HepG2 (cell line): ENCODE data around the gene CRTC2. TPM values are rescaled to one million over a fixed set of nuclear protein-coding genes. Genes with fewer than 3 reads are reported as not detected.

Experiments
- ATAC-seq: fragments of 200-7000 bp; cut with Tn5 transposase; 3 replicates; pipeline ENCODE4 v1.9.1; 2020; ENCODE audit warnings: mild to moderate bottlenecking, moderate library complexity
- BruUV-seq: library from RNA; stranded (reverse); fragments of 400-500 nt; replicated peaks from 2 replicates; lab custom pipeline; 2021; lab: Mats Ljungman, UMichigan
- CTCF ChIA-PET: fragments of 300-600 bp; formaldehyde crosslinking; extraction: SDS; loops from one replicate; lab custom pipeline; 2021; ENCODE audit warnings: low total read pairs, inconsistent platforms, low intra/inter-chr PET ratio; lab: Yijun Ruan, JAX
- POLR2A ChIA-PET: fragments of 350-600 bp; sonication (Branson Sonifier 250); formaldehyde crosslinking; loops from one replicate; lab custom pipeline; 2020; ENCODE audit warnings: antibody characterized with exemption, inconsistent platforms; lab: Yijun Ruan, JAX
- DNase-seq: peaks from one replicate; pipeline ENCODE4 v3.0.0-alpha.2; 2015; ENCODE audit warnings: low spot score
- FAIRE-seq: peaks from 3 replicates; lab custom pipeline; 2011; peaks lifted over from hg19 to GRCh38; lab: Jason Lieb, UNC
- H2AFZ ChIP-seq: one replicate; pipeline ENCODE4 v1.6.1; 2011; ENCODE audit warnings: low read length, inconsistent platforms
- H3K27ac ChIP-seq: fragments of 300-600 bp; 3 replicates; pipeline ENCODE4 v1.8.0; 2011; ENCODE audit warnings: mixed run types, mild to moderate bottlenecking, mixed read lengths, low read length, inconsistent platforms; ENCODE audit not compliant: insufficient read depth; ENCODE audit errors: extremely low read length
- H3K27me3 ChIP-seq, 2 experiments: fragments of 200-600 bp in 1 of 2; 2 replicates in 1 of 2; 3 replicates in 1 of 2; pipeline versions ENCODE4 v1.6.0 to v1.8.0; 2011; ENCODE audit warnings: low read length in 2 of 2, mild to moderate bottlenecking in 2 of 2, moderate library complexity in 2 of 2, inconsistent platforms in 1 of 2; ENCODE audit not compliant: insufficient read depth in 2 of 2, control insufficient read depth in 1 of 2
- H3K36me3 ChIP-seq, 2 experiments: fragments of 200-600 bp in 1 of 2; replicated peaks in 1 of 2; 2 replicates in 1 of 2; 3 replicates in 1 of 2; pipeline versions ENCODE4 v1.5.1 to v1.8.0; 2011; ENCODE audit warnings: low read length in 2 of 2, inconsistent platforms in 1 of 2; ENCODE audit not compliant: insufficient read depth in 2 of 2, control insufficient read depth in 1 of 2
- H3K4me1 ChIP-seq: 2 replicates; pipeline ENCODE4 v1.5.1; 2012; ENCODE audit warnings: low read length, inconsistent platforms; ENCODE audit not compliant: insufficient read depth
- H3K4me2 ChIP-seq: 2 replicates; pipeline ENCODE4 v1.6.0; 2011; ENCODE audit warnings: low read depth, low read length, inconsistent platforms
- H3K4me3 ChIP-seq, 3 experiments: fragments of 200-600 bp in 1 of 3; sonication (generic), shearing (Covaris generic) in 1 of 3; replicated peaks in 1 of 3; 2 replicates each; pipeline ENCODE4 v1.5.1; 2011 to 2016; ENCODE audit warnings: low read length in 3 of 3, inconsistent platforms in 2 of 3, low read depth in 2 of 3, mild to moderate bottlenecking in 2 of 3, control low read depth in 1 of 3, mixed read lengths in 1 of 3; ENCODE audit not compliant: insufficient read depth in 1 of 3
- H3K79me2 ChIP-seq: one replicate; pipeline ENCODE4 v1.6.1; 2011; ENCODE audit warnings: low read length, inconsistent platforms; ENCODE audit not compliant: insufficient read depth
- H3K9ac ChIP-seq: 2 replicates; pipeline ENCODE4 v1.6.0; 2011; ENCODE audit warnings: mild to moderate bottlenecking, low read depth, low read length, inconsistent platforms; ENCODE audit not compliant: insufficient read depth
- H3K9me3 ChIP-seq: 2 replicates; pipeline ENCODE4 v1.5.1; 2012; ENCODE audit warnings: mild to moderate bottlenecking, low read length
- H4K20me1 ChIP-seq: 2 replicates; pipeline ENCODE4 v1.6.0; 2011; ENCODE audit warnings: inconsistent platforms, mild to moderate bottlenecking, low read length, moderate library complexity; ENCODE audit not compliant: insufficient read depth
- AGO2 ChIP-seq: fragments of 200-400 bp; formaldehyde crosslinking; optimal IDR thresholded peaks from 2 replicates; pipeline ENCODE3; 2017; ENCODE audit warnings: mild to moderate bottlenecking, low read depth, low read length, moderate library complexity
- HNF1B ChIP-seq: sonication (generic); formaldehyde crosslinking; IDR thresholded peaks from 2 replicates; pipeline ENCODE4 v1.5.1; 2020; ENCODE audit warnings: mild to moderate bottlenecking, moderate library complexity, missing genetic modification reagents
- MLX ChIP-seq: IDR thresholded peaks from 2 replicates; pipeline ENCODE4 v1.6.1; 2016
- PTBP1 ChIP-seq: fragments of 200-400 bp; formaldehyde crosslinking; IDR thresholded peaks from 2 replicates; pipeline ENCODE4 v1.6.1; 2018; ENCODE audit warnings: low read length, low read depth; ENCODE audit not compliant: poor library complexity, severe bottlenecking
- RBFOX2 ChIP-seq: fragments of 200-400 bp; formaldehyde crosslinking; IDR thresholded peaks from 2 replicates; pipeline ENCODE4 v1.6.1; 2017; ENCODE audit warnings: low read depth, mild to moderate bottlenecking, low read length
- RBM39 ChIP-seq: fragments of 200-400 bp; formaldehyde crosslinking; IDR thresholded peaks from one replicate; pipeline ENCODE4 v1.6.1; 2018; ENCODE audit warnings: antibody characterized with exemption, mild to moderate bottlenecking, low read depth, low read length; ENCODE audit not compliant: poor library complexity, severe bottlenecking
- ZNF879 ChIP-seq: sonication (generic); formaldehyde crosslinking; IDR thresholded peaks from 2 replicates; pipeline ENCODE4 v1.8.1; 2023; ENCODE audit warnings: missing genetic modification reagents
- WGBS: methylation state at CpG from one replicate; pipeline ENCODE4 v1.1.6; 2017; ENCODE audit warnings: low lambda C conversion rate; 5-methylcytosine and 5-hydroxymethylcytosine counted together
- in situ Hi-C: cut with HindIII; loops from 2 replicates; pipeline ENCODE4 v1.10.0; 2017; ENCODE audit warnings: low pct_unique_long_range_greater_than_20kb; ENCODE audit not compliant: extremely low pct_ligation_motif_present
- intact Hi-C: fragments of 100-400 bp; cut with micrococcal nuclease; formaldehyde crosslinking; loops from one replicate; pipeline ENCODE4 v1.10.0; 2022; ENCODE audit not compliant: unreplicated experiment
- polyA plus RNA-seq, 8 experiments: library from polyadenylated mRNA; depleted of rRNA in 3 of 8; stranded (reverse) in 7 of 8; unstranded in 1 of 8; fragments of >200 nt; fragmentation: Illumina TruSeq in 4 of 8; extraction: Trizol in 4 of 8; gene quantifications; 2 replicates each; pipeline versions ENCODE4 v1.2.1 to v1.2.3, GENCODE V29; 2011 to 2016; ENCODE audit warnings: low read depth in 4 of 8, missing spikeins in 1 of 8, mixed read lengths in 1 of 8; ENCODE audit not compliant: insufficient read depth in 1 of 8
- total RNA-seq, 5 experiments: library from RNA; depleted of rRNA; stranded (reverse); fragments of >200 nt; fragmentation: Illumina TruSeq; extraction: Trizol; gene quantifications; 2 replicates each; pipeline ENCODE4 v1.2.3, GENCODE V29; 2016; ENCODE audit warnings: low read depth in 1 of 5
- TF ChIP-seq, protein P1 (sequence below): sonication (generic); formaldehyde crosslinking; IDR thresholded peaks from 2 replicates; pipeline ENCODE4 v1.4.0; 2020; ENCODE audit warnings: missing genetic modification reagents, borderline replicate concordance
- TF ChIP-seq, protein P2 (sequence below): sonication (generic); formaldehyde crosslinking; IDR thresholded peaks from 2 replicates; pipeline ENCODE4 v1.5.1; 2020; ENCODE audit warnings: mild to moderate bottlenecking, missing genetic modification reagents, moderate library complexity

The CRTC2 gene
- total and polyA plus RNA-seq, 2 of the 13 experiments (the other 11 are each of a cell fraction or from before 2014, with no cell fraction given), result 6.1 to 26.7 TPM

DNA sequence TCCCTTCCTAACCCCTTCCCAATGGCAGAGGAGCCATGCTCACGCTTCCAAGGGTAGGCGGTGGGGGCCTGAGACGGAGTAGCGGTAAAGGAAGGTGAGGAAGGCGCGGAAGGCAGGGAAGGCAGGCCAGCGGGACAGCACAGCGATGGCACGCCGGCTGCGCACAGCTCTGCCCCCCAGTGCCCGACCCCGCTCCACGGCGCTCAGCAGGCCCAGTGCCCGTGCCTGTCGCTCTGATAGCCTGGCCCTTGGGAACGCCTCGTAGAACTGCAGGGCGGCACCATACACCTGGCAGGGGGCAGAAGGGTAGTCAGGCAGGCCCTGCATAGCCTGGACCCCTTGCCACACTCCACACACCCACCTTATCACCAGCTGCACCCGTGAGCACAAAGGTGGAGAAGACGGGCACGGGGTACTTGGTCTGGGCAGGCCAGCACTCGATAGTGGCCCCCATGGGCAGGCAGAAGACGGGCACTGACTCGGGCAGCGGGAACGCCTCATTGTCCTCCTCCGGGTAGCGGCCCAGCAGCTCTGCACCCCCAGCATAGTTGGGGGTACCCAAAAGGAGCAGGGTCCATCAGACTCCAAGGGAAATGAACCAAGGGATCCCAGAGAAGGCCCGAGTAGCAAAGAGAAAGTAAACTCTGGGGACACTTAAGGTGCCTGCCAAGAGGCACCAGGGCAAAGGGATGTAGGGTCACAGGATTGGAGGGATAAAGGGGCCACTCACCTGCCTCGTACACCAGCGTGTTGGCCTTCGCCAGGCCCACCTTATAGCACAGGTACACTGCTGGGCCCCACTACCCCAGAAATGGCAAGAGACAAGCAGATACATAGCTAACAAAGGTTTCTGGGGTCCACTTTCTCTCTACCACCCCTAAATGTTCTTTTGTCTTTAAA is 16.3 kb downstream of the CRTC2 start:
- Histone ChIP-seq H3K79me2 (peaks cover 11% of the 10 kb centered on the region), H3K27ac (no peak overlapping the region), H3K4me3 (no peak overlapping the region), H3K4me1 (peaks cover 36% of the 10 kb centered on the region), H3K27me3 (no peaks in the 10 kb centered on the region), H3K9me3 (no peaks in the 10 kb centered on the region), H3K36me3 (peaks cover 11 to 41% of the 10 kb centered on the region in 2 experiments; a peak in 4 of 5 replicates), H2AFZ (no peak overlapping the region), H3K4me2 (no peak overlapping the region), H4K20me1 (no peaks in the 10 kb centered on the region), H3K9ac (no peak overlapping the region)
- POLR2A ChIA-PET, result interaction anchor here (0.5 kb wide), 1 partner anchor 17 kb away, joined by 3 read pairs; no protein-coding TSS in a partner anchor
- WGBS, result 97% methylated on average over 34 of the region's 34 CpGs
- ATAC-seq (no peak), FAIRE-seq (no peak), DNase-seq (no peak)
- in situ Hi-C loops, result loop anchor here (10.0 kb wide), 1 partner anchor 117 kb away; no protein-coding TSS in a partner anchor
- CTCF ChIA-PET, result no interaction called here
- no TSS peak for BruUV-seq
- intact Hi-C loops, result no loop called here
- TF ChIP-seq RBM39 (no peak), RBFOX2 (peak; percentile 38; the same call in 1 of the 2 replicates), PTBP1 (no peak), ZNF879 (CRISPR knock-in tag) (no peak), MLX (CRISPR knock-in tag) (no peak), AGO2 (peak; percentile 51), HNF1B (no peak)
- TF ChIP-seq, protein P1, sequence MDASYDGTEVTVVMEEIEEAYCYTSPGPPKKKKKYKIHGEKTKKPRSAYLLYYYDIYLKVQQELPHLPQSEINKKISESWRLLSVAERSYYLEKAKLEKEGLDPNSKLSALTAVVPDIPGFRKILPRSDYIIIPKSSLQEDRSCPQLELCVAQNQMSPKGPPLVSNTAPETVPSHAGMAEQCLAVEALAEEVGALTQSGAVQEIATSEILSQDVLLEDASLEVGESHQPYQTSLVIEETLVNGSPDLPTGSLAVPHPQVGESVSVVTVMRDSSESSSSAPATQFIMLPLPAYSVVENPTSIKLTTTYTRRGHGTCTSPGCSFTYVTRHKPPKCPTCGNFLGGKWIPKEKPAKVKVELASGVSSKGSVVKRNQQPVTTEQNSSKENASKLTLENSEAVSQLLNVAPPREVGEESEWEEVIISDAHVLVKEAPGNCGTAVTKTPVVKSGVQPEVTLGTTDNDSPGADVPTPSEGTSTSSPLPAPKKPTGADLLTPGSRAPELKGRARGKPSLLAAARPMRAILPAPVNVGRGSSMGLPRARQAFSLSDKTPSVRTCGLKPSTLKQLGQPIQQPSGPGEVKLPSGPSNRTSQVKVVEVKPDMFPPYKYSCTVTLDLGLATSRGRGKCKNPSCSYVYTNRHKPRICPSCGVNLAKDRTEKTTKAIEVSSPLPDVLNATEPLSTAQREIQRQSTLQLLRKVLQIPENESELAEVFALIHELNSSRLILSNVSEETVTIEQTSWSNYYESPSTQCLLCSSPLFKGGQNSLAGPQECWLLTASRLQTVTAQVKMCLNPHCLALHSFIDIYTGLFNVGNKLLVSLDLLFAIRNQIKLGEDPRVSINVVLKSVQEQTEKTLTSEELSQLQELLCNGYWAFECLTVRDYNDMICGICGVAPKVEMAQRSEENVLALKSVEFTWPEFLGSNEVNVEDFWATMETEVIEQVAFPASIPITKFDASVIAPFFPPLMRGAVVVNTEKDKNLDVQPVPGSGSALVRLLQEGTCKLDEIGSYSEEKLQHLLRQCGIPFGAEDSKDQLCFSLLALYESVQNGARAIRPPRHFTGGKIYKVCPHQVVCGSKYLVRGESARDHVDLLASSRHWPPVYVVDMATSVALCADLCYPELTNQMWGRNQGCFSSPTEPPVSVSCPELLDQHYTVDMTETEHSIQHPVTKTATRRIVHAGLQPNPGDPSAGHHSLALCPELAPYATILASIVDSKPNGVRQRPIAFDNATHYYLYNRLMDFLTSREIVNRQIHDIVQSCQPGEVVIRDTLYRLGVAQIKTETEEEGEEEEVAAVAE (CRISPR knock-in tag), result no peak
- TF ChIP-seq, protein P2, sequence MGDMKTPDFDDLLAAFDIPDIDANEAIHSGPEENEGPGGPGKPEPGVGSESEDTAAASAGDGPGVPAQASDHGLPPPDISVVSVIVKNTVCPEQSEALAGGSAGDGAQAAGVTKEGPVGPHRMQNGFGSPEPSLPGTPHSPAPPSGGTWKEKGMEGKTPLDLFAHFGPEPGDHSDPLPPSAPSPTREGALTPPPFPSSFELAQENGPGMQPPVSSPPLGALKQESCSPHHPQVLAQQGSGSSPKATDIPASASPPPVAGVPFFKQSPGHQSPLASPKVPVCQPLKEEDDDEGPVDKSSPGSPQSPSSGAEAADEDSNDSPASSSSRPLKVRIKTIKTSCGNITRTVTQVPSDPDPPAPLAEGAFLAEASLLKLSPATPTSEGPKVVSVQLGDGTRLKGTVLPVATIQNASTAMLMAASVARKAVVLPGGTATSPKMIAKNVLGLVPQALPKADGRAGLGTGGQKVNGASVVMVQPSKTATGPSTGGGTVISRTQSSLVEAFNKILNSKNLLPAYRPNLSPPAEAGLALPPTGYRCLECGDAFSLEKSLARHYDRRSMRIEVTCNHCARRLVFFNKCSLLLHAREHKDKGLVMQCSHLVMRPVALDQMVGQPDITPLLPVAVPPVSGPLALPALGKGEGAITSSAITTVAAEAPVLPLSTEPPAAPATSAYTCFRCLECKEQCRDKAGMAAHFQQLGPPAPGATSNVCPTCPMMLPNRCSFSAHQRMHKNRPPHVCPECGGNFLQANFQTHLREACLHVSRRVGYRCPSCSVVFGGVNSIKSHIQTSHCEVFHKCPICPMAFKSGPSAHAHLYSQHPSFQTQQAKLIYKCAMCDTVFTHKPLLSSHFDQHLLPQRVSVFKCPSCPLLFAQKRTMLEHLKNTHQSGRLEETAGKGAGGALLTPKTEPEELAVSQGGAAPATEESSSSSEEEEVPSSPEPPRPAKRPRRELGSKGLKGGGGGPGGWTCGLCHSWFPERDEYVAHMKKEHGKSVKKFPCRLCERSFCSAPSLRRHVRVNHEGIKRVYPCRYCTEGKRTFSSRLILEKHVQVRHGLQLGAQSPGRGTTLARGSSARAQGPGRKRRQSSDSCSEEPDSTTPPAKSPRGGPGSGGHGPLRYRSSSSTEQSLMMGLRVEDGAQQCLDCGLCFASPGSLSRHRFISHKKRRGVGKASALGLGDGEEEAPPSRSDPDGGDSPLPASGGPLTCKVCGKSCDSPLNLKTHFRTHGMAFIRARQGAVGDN (CRISPR knock-in tag), result 0 out of 2 replicates have a peak, but pooled peaks have one; percentile 1
